H1 (cell line): ENCODE data around the gene GALNT9. TPM values are rescaled to one million over a fixed set of nuclear protein-coding genes. Genes with fewer than 3 reads are reported as not detected.

Experiments used
- ATF2 ChIP-seq: IDR thresholded peaks from 2 replicates; pipeline ENCODE4 v1.6.1; 2012; ENCODE audit warnings: low read length, inconsistent platforms
- CHD2 ChIP-seq: IDR thresholded peaks from 2 replicates; pipeline ENCODE4 v1.6.1; 2012; ENCODE audit warnings: low read length, improper control_type of control experiment
- JUN ChIP-seq: IDR thresholded peaks from 2 replicates; pipeline ENCODE4 v1.6.1; 2011; ENCODE audit warnings: low read depth, mild to moderate bottlenecking, improper control_type of control experiment, low read length
- JUND ChIP-seq: IDR thresholded peaks from 2 replicates; pipeline ENCODE4 v1.6.1; 2011; ENCODE audit warnings: mild to moderate bottlenecking, improper control_type of control experiment, low read length
- RFX5 ChIP-seq: IDR thresholded peaks from 2 replicates; pipeline ENCODE4 v1.6.1; 2011; ENCODE audit warnings: low read depth, low read length, improper control_type of control experiment, borderline replicate concordance
- SP1 ChIP-seq: IDR thresholded peaks from 2 replicates; pipeline ENCODE4 v1.6.1; 2011; ENCODE audit warnings: low read depth, low read length
- TAF1 ChIP-seq: IDR thresholded peaks from 2 replicates; pipeline ENCODE4 v1.6.1; 2011; ENCODE audit warnings: mild to moderate bottlenecking, low read depth, low read length
- TAF7 ChIP-seq: optimal IDR thresholded peaks from 2 replicates; pipeline ENCODE3; 2011; ENCODE audit warnings: low read depth, mild to moderate bottlenecking, inconsistent platforms, low read length, moderate library complexity, borderline replicate concordance
- polyA plus RNA-seq, 7 experiments: library from polyadenylated mRNA; depleted of rRNA in 3 of 7; stranded (reverse) in 5 of 7; unstranded in 2 of 7; fragments of >200 nt in 5 of 7; fragments of 200-250 nt in 2 of 7; gene quantifications; 1 replicate in 5 of 7; 2 replicates in 1 of 7; 4 replicates in 1 of 7; pipeline versions ENCODE4 v1.2.1 to v1.2.3, GENCODE V29; 2011 to 2013; ENCODE audit warnings: missing spikeins in 2 of 7, mixed read lengths in 2 of 7
- total RNA-seq: library from RNA; stranded (reverse); fragmentation: NEBNext Ultra II Directional; extraction: Animal tissue kit (Norgen Biotek cat#: 25700); gene quantifications from 2 replicates; pipeline ENCODE4 v1.2.1, GENCODE V29; 2021

GALNT9 gene
- total and polyA plus RNA-seq, 2 of the 8 experiments (the other 6 are each of a cell fraction or from before 2014, with no cell fraction given) = 2.0 to 3.6 TPM

- TF ChIP-seq ATF2 = no peak
- no peak for TF ChIP-seq JUND
- TF ChIP-seq RFX5 = no peak
- TF ChIP-seq SP1 = no peak
- TF ChIP-seq TAF1 = no peak
- no peak for TF ChIP-seq CHD2
- TF ChIP-seq JUN = no peak
- TF ChIP-seq TAF7 = no peak
These were observed 35.0 kb upstream of the GALNT9 start (continued) for GRCh38 chr12:132364348-132364902.
